ENCODE measurements around the gene DUSP1. TPM values are rescaled to one million over a fixed set of nuclear protein-coding genes. Genes with fewer than 3 reads are reported as not detected.

DUSP1 gene
- total RNA-seq, 1 experiment from 2014 or later: 38.1 TPM

GRCh38 chr5:172730222-172730621 lies 40.8 kb downstream of the DUSP1 start:
- no peaks in the 10 kb centered on the region for H3K27me3 Mint-ChIP-seq (ENCODE audit: unreplicated experiment)
- CTCF ChIA-PET: no interaction called here
- intact Hi-C loops (cut with micrococcal nuclease; ENCODE audit: unreplicated experiment): loop anchor here (2.0 to 5.0 kb wide), 2 partner anchors 35 to 172 kb away; no protein-coding TSS in a partner anchor
- peaks cover 18% of the 10 kb centered on the region for H3K36me3 Mint-ChIP-seq (ENCODE audit: insufficient read depth, unreplicated experiment)
- H3K27ac Mint-ChIP-seq (ENCODE audit: unreplicated experiment): no peak overlapping the region
- no TSS peak for BruUV-seq (replicated peaks)
- no peak for DNase-seq
- H3K9me3 Mint-ChIP-seq (ENCODE audit: low read depth, unreplicated experiment): no peaks in the 10 kb centered on the region
- no peak overlapping the region for H3K4me3 Mint-ChIP-seq (ENCODE audit: low read depth, unreplicated experiment)
- no peak for TF ChIP-seq CTCF (IDR thresholded peaks at IDR 0.05; ENCODE audit: unreplicated experiment)
- H3K4me1 Mint-ChIP-seq (ENCODE audit: low read depth, unreplicated experiment): peaks cover 37% of the 10 kb centered on the region

GRCh38 chr5:172729588-172729987 lies 41.4 kb downstream of the DUSP1 start:
- Mint-ChIP-seq H3K9me3 (ENCODE audit: low read depth, unreplicated experiment) (no peaks in the 10 kb centered on the region), H3K27me3 (ENCODE audit: unreplicated experiment) (no peaks in the 10 kb centered on the region), H3K4me1 (ENCODE audit: low read depth, unreplicated experiment) (peaks cover 34% of the 10 kb centered on the region), H3K36me3 (ENCODE audit: insufficient read depth, unreplicated experiment) (peaks cover 18% of the 10 kb centered on the region), H3K4me3 (ENCODE audit: low read depth, unreplicated experiment) (no peak overlapping the region), H3K27ac (ENCODE audit: unreplicated experiment) (no peak overlapping the region)
- intact Hi-C loops (cut with micrococcal nuclease; ENCODE audit: unreplicated experiment): no loop called here
- no peak for TF ChIP-seq CTCF (IDR thresholded peaks at IDR 0.05; ENCODE audit: unreplicated experiment)
- DNase-seq: no peak
- no TSS peak for BruUV-seq (replicated peaks)
- CTCF ChIA-PET: no interaction called here

- H3K4me3 Mint-ChIP-seq (ENCODE audit: low read depth, unreplicated experiment): no peak overlapping the region
- H3K4me1 Mint-ChIP-seq (ENCODE audit: low read depth, unreplicated experiment): peaks cover 35% of the 10 kb centered on the region
- no TSS peak for BruUV-seq (replicated peaks)
- no peaks in the 10 kb centered on the region for H3K9me3 Mint-ChIP-seq (ENCODE audit: low read depth, unreplicated experiment)
- CTCF ChIA-PET: interaction anchor here (0.8 to 1.1 kb wide), 3 partner anchors 21 to 36 kb away, joined by 3 to 5 read pairs (median 3); no protein-coding TSS in a partner anchor
- intact Hi-C loops (cut with micrococcal nuclease; ENCODE audit: unreplicated experiment): no loop called here
- no peak overlapping the region for H3K27ac Mint-ChIP-seq (ENCODE audit: unreplicated experiment)
- no peak for DNase-seq
- H3K27me3 Mint-ChIP-seq (ENCODE audit: unreplicated experiment): peaks cover 6% of the 10 kb centered on the region
- no peak for TF ChIP-seq CTCF (IDR thresholded peaks at IDR 0.05; ENCODE audit: unreplicated experiment)
- H3K36me3 Mint-ChIP-seq (ENCODE audit: insufficient read depth, unreplicated experiment): peaks cover 13% of the 10 kb centered on the region
These were observed 42.3 kb downstream of the DUSP1 start for GRCh38 chr5:172728481-172729241.

GRCh38 chr5:172727551-172727950 lies 43.4 kb downstream of the DUSP1 start:
- H3K27me3 Mint-ChIP-seq (ENCODE audit: unreplicated experiment): peaks cover 13% of the 10 kb centered on the region
- CTCF ChIA-PET: interaction anchor here (0.5 to 1.4 kb wide), 5 partner anchors 20 to 1575 kb away, joined by 3 to 4 read pairs (median 3); no protein-coding TSS in a partner anchor

More at GRCh38 chr5:172727551-172727950, 43.4 kb downstream of the DUSP1 start:
- intact Hi-C loops (cut with micrococcal nuclease; ENCODE audit: unreplicated experiment): no loop called here
- Mint-ChIP-seq H3K4me3 (ENCODE audit: low read depth, unreplicated experiment) (no peak overlapping the region), H3K27ac (ENCODE audit: unreplicated experiment) (no peak overlapping the region), H3K9me3 (ENCODE audit: low read depth, unreplicated experiment) (no peaks in the 10 kb centered on the region), H3K4me1 (ENCODE audit: low read depth, unreplicated experiment) (peaks cover 24% of the 10 kb centered on the region), H3K36me3 (ENCODE audit: insufficient read depth, unreplicated experiment) (peaks cover 6% of the 10 kb centered on the region)
- no TSS peak for BruUV-seq (replicated peaks)
- DNase-seq: no peak
- TF ChIP-seq CTCF (IDR thresholded peaks at IDR 0.05; ENCODE audit: unreplicated experiment): no peak

Measured in Calu3 (cell line).